ENCODE data around the gene SCD5. TPM values are rescaled to one million over a fixed set of nuclear protein-coding genes. Genes with fewer than 3 reads are reported as not detected.

SCD5 gene
- total RNA-seq, 6 experiments from 2014 or later = 0.62 to 1.4 (median 0.96) TPM

DNA sequence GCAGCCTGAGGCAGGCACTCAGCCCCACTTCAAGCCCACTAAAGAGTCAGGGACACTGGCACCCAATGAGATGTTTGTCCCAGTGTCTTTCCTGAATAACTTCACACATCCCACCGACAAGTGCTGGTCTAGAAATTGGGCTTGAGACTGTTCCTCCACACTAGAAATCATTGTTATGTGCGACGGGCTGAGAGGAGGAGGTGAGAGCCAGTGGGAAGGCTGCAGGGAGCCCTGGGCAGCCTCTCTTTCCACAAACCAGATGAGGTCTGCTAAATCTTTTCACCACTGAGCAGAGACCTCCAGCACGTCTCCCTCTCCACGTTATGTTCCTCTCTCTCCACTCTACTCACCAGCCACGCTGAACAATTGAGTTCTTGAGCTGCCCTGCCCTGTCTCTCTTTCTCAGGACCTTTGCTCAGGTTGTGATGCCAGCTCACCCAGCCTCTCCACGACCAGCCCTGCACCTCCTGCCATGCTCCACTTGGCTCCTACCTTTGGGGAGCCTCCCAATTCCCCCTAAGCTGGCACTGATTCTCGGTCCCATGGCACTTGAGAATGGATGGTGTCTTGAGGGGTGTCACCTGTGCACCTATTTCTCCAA is 8.4 kb downstream of the SCD5 start:
- DNase-seq (no peak), ATAC-seq (no peak)
- TF ChIP-seq, protein P1, sequence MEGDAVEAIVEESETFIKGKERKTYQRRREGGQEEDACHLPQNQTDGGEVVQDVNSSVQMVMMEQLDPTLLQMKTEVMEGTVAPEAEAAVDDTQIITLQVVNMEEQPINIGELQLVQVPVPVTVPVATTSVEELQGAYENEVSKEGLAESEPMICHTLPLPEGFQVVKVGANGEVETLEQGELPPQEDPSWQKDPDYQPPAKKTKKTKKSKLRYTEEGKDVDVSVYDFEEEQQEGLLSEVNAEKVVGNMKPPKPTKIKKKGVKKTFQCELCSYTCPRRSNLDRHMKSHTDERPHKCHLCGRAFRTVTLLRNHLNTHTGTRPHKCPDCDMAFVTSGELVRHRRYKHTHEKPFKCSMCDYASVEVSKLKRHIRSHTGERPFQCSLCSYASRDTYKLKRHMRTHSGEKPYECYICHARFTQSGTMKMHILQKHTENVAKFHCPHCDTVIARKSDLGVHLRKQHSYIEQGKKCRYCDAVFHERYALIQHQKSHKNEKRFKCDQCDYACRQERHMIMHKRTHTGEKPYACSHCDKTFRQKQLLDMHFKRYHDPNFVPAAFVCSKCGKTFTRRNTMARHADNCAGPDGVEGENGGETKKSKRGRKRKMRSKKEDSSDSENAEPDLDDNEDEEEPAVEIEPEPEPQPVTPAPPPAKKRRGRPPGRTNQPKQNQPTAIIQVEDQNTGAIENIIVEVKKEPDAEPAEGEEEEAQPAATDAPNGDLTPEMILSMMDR (IDR thresholded peaks at IDR 0.05) = no peak
- TF ChIP-seq POLR2A (IDR thresholded peaks at IDR 0.05) = no peak

GRCh38 chr4:82789025-82789776 is 9.4 kb downstream of the SCD5 start:
- no peak overlapping the region for H3K27ac ChIP-seq
- H3K36me3 ChIP-seq = no peaks in the 10 kb centered on the region
- intact Hi-C loops (cut with DNase I) = no loop called here
- no peaks in the 10 kb centered on the region for H3K4me1 ChIP-seq
- TF ChIP-seq, protein P1 (IDR thresholded peaks at IDR 0.05) = no peak
- no peak for TF ChIP-seq POLR2A (IDR thresholded peaks at IDR 0.05)
- no peaks in the 10 kb centered on the region for H3K27me3 ChIP-seq
- no peak for DNase-seq
- no peak overlapping the region for H3K4me3 ChIP-seq
- WGBS (ENCODE audit: insufficient coverage, low coverage, low lambda C conversion rate, missing lambda C conversion rate) = 53% methylated on average over 3 of the region's 7 CpGs
- H3K9me3 ChIP-seq = no peaks in the 10 kb centered on the region
- no peak for ATAC-seq

More for the DNA sequence above, 8.4 kb downstream of the SCD5 start:
- Histone ChIP-seq H3K27me3 (no peaks in the 10 kb centered on the region), H3K4me3 (no peak overlapping the region), H3K4me1 (no peaks in the 10 kb centered on the region), H3K27ac (no peak overlapping the region), H3K36me3 (no peaks in the 10 kb centered on the region), H3K9me3 (no peaks in the 10 kb centered on the region)
- WGBS (ENCODE audit: insufficient coverage, low coverage, low lambda C conversion rate, missing lambda C conversion rate) = 66% methylated on average over 8 of the region's 8 CpGs
- intact Hi-C loops (cut with DNase I) = no loop called here

DNA sequence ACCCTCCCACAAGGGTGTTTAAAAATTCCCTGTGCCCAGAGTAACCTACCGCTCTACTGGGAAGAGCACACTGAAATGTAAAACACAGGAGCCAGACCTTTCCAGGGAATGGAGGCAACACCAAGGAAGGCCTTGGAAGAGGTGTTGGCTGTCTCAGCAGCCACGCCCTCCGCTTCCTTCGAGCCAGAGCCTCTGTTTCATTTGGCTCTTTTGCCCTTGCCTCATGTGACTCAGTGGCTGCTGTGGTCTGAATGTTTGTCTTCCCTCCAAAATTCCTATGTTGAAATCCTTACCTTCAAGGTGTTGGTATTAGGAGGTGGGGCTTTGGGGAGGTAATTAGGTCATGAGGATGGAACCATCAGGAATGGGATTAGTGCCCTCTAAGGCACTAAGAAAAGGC is 11.3 kb downstream of the SCD5 start:
- H3K27me3 ChIP-seq = no peaks in the 10 kb centered on the region
- H3K9me3 ChIP-seq = no peaks in the 10 kb centered on the region
- H3K4me1 ChIP-seq = no peaks in the 10 kb centered on the region
- no peak overlapping the region for H3K27ac ChIP-seq
- 63% methylated on average over 3 of the region's 4 CpGs for WGBS (ENCODE audit: insufficient coverage, low coverage, low lambda C conversion rate, missing lambda C conversion rate)
- no peak for TF ChIP-seq POLR2A (IDR thresholded peaks at IDR 0.05)
- TF ChIP-seq, protein P1 (IDR thresholded peaks at IDR 0.05) = no peak
- H3K4me3 ChIP-seq = no peak overlapping the region
- no peaks in the 10 kb centered on the region for H3K36me3 ChIP-seq
- ATAC-seq (no peak), DNase-seq (no peak)
- intact Hi-C loops (cut with DNase I) = no loop called here

- 79% methylated on average over 4 of the region's 4 CpGs for WGBS (ENCODE audit: insufficient coverage, low coverage, low lambda C conversion rate, missing lambda C conversion rate)
- Histone ChIP-seq H3K9me3 (no peaks in the 10 kb centered on the region), H3K4me3 (no peak overlapping the region), H3K27ac (no peak overlapping the region), H3K4me1 (no peaks in the 10 kb centered on the region), H3K27me3 (no peaks in the 10 kb centered on the region), H3K36me3 (no peaks in the 10 kb centered on the region)
- no peak for DNase-seq
- intact Hi-C loops (cut with DNase I) = no loop called here
- ATAC-seq = no peak
- TF ChIP-seq, protein P1 (IDR thresholded peaks at IDR 0.05) = no peak
- TF ChIP-seq POLR2A (IDR thresholded peaks at IDR 0.05) = no peak
These were observed 11.8 kb downstream of the SCD5 start for GRCh38 chr4:82786828-82787227.

Data from right lobe of liver (tissue), 6 donors.